Body of pancreas (tissue), 4 donors: Measurements from ENCODE around the gene GFY. TPM values are rescaled to one million over a fixed set of nuclear protein-coding genes. Genes with fewer than 3 reads are reported as not detected.

Experiments
- ATAC-seq: fragments of 150-250 bp; one replicate; pipeline ENCODE4 v1.9.1; 2016
- DNase-seq, 4 donors: peaks; one replicate each; pipeline ENCODE4 v3.0.0-alpha.2; 2019
- H3K27ac ChIP-seq, 4 donors: fragments of 200-600 bp; sonication (generic); 1 replicate in 3 of 4; 2 replicates in 1 of 4; pipeline versions ENCODE4 v1.5.1 to v1.6.1; 2016 to 2019; ENCODE audit warnings: mild to moderate bottlenecking in 1 of 4, mixed read lengths in 1 of 4, moderate library complexity in 1 of 4
- H3K27me3 ChIP-seq, 2 donors: fragments of 200-600 bp; sonication (generic); one replicate each; pipeline ENCODE4 v1.6.0; 2016; ENCODE audit warnings: mild to moderate bottlenecking in 1 of 2
- H3K36me3 ChIP-seq, 2 donors: fragments of 200-600 bp; sonication (generic); replicated peaks in 1 of 2; 2 replicates each; pipeline ENCODE4 v1.5.1; 2016; ENCODE audit warnings: low read depth in 2 of 2; ENCODE audit not compliant: insufficient read depth in 1 of 2
- H3K4me1 ChIP-seq: fragments of 200-600 bp; sonication (generic); one replicate; pipeline ENCODE4 v1.6.0; 2016
- H3K4me3 ChIP-seq, 2 donors: fragments of 200-600 bp; sonication (generic); 1 replicate in 1 of 2; 2 replicates in 1 of 2; pipeline ENCODE4 v1.5.1; 2016 to 2019
- H3K9me3 ChIP-seq, 3 donors: fragments of 200-600 bp; sonication (generic); 1 replicate in 2 of 3; 2 replicates in 1 of 3; pipeline ENCODE4 v1.5.1; 2016
- POLR2A ChIP-seq, 3 donors: fragments of 450-650 bp; IDR thresholded peaks; one replicate each; pipeline ENCODE4 v1.6.1; 2016; ENCODE audit warnings: antibody characterized with exemption in 3 of 3, mild to moderate bottlenecking in 2 of 3
- WGBS, 2 donors: methylation state at CpG; one replicate each; pipeline ENCODE4 v1.1.5; 2017; 5-methylcytosine and 5-hydroxymethylcytosine counted together
- intact Hi-C: fragments of 100-400 bp; cut with DNase I; formaldehyde crosslinking; loops from one replicate; pipeline ENCODE4 v1.15.1; 2023
- total RNA-seq, 2 donors: library from RNA; depleted of rRNA; stranded (reverse); fragments of >200 nt; gene quantifications; one replicate each; pipeline ENCODE4 v1.1.0, GENCODE V29; 2016
- TF ChIP-seq, protein P1 (sequence below), 7 experiments: fragments of 450-650 bp in 4 of 7; fragments of 200-600 bp in 3 of 7; sonication (generic) in 3 of 7; IDR thresholded peaks; one replicate each; pipeline ENCODE4 v1.5.1; 2016 to 2019; ENCODE audit warnings: antibody characterized with exemption in 7 of 7

The GFY gene
- total RNA-seq, 2 donors from 2014 or later, result not detected

- no peaks in the 10 kb centered on the region for H3K4me1 ChIP-seq
- ATAC-seq, result no peak
- H3K9me3 ChIP-seq, result no peaks in the 10 kb centered on the region
- H3K4me3 ChIP-seq, result no peak overlapping the region
- TF ChIP-seq, protein P1, sequence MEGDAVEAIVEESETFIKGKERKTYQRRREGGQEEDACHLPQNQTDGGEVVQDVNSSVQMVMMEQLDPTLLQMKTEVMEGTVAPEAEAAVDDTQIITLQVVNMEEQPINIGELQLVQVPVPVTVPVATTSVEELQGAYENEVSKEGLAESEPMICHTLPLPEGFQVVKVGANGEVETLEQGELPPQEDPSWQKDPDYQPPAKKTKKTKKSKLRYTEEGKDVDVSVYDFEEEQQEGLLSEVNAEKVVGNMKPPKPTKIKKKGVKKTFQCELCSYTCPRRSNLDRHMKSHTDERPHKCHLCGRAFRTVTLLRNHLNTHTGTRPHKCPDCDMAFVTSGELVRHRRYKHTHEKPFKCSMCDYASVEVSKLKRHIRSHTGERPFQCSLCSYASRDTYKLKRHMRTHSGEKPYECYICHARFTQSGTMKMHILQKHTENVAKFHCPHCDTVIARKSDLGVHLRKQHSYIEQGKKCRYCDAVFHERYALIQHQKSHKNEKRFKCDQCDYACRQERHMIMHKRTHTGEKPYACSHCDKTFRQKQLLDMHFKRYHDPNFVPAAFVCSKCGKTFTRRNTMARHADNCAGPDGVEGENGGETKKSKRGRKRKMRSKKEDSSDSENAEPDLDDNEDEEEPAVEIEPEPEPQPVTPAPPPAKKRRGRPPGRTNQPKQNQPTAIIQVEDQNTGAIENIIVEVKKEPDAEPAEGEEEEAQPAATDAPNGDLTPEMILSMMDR (IDR thresholded peaks at IDR 0.05), result no peak
- no peaks in the 10 kb centered on the region for H3K27me3 ChIP-seq
- 80 to 89% methylated on average over 3 of the region's 3 CpGs for WGBS, 2 donors
- intact Hi-C loops, result no loop called here
- no peak overlapping the region for H3K27ac ChIP-seq
- DNase-seq, result no peak
- H3K36me3 ChIP-seq, result no peaks in the 10 kb centered on the region
Measured at GRCh38 chr19:49411681-49412326, 13.4 kb upstream of the GFY start.

- Histone ChIP-seq H3K9me3 (no peaks in the 10 kb centered on the region), H3K4me3 (no peak overlapping the region), H3K27me3 (peaks cover 0 to under 1% of the 10 kb centered on the region in 2 donors), H3K4me1 (no peaks in the 10 kb centered on the region), H3K27ac (no peak overlapping the region), H3K36me3 (no peaks in the 10 kb centered on the region)
- DNase-seq (no peak), ATAC-seq (no peak)
- TF ChIP-seq POLR2A (IDR thresholded peaks at IDR 0.05), result no peak
- TF ChIP-seq, protein P1 (IDR thresholded peaks at IDR 0.05), result no peak
- 68 to 70% methylated on average over 6 to 9 of the region's 9 CpGs for WGBS, 2 donors
- intact Hi-C loops, result no loop called here
Measured at GRCh38 chr19:49413348-49413747, 11.8 kb upstream of the GFY start.

- H3K27me3 ChIP-seq, result peaks cover 0 to 4% of the 10 kb centered on the region in 2 donors
- H3K4me1 ChIP-seq, result no peaks in the 10 kb centered on the region
- WGBS, 2 donors, result 75 to 80% methylated on average over 3 of the region's 3 CpGs
Measured at GRCh38 chr19:49414256-49414655, 10.9 kb upstream of the GFY start.

GRCh38 chr19:49415102-49415809 is 9.9 kb upstream of the GFY start:
- H3K36me3 ChIP-seq, result no peaks in the 10 kb centered on the region
- TF ChIP-seq POLR2A (IDR thresholded peaks at IDR 0.05), result no peak
- TF ChIP-seq, protein P1 (IDR thresholded peaks at IDR 0.05), result no peak
- DNase-seq (no peak), ATAC-seq (no peak)
- H3K9me3 ChIP-seq, result no peaks in the 10 kb centered on the region
- no peaks in the 10 kb centered on the region for H3K4me1 ChIP-seq
- no peak overlapping the region for H3K27ac ChIP-seq
- intact Hi-C loops, result no loop called here
- WGBS, 2 donors, result 73 to 78% methylated on average over 10 to 14 of the region's 15 CpGs
- H3K27me3 ChIP-seq, result peaks cover 0 to 4% of the 10 kb centered on the region in 2 donors
- H3K4me3 ChIP-seq, result no peak overlapping the region

More at GRCh38 chr19:49414256-49414655, 10.9 kb upstream of the GFY start:
- TF ChIP-seq, protein P1 (IDR thresholded peaks at IDR 0.05), result no peak
- no peak for TF ChIP-seq POLR2A (IDR thresholded peaks at IDR 0.05)
- intact Hi-C loops, result no loop called here
- ATAC-seq (no peak), DNase-seq (no peak)
- Histone ChIP-seq H3K4me3 (no peak overlapping the region), H3K27ac (no peak overlapping the region), H3K36me3 (no peaks in the 10 kb centered on the region), H3K9me3 (no peaks in the 10 kb centered on the region)
